Measurements from ENCODE around the gene HTR4. TPM values are rescaled to one million over a fixed set of nuclear protein-coding genes. Genes with fewer than 3 reads are reported as not detected.

HTR4 gene
- total RNA-seq, 4 donors from 2014 or later = not detected

DNA sequence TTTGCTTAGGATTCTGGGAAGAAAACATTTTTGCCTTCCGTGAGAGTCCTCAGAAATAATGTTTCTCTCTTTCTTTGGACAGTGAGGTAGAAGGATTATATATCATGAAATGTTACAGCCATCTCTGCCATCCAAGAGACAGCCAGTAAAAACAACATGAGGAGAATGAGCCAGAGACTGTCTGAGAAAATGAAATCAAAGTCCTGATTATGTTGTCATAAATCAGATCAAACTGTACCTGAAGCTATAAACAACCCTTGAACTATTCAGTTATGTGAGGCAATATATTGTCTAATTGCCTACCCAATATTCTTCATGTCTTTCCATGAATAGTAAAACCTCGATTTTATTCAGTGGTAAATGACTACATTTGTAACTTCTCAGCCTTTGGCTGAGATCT lies 9.2 kb upstream of the HTR4 start:
- TF ChIP-seq CTCF (IDR thresholded peaks at IDR 0.05) = no peak
- ATAC-seq (ENCODE audit: low FRiP score) (no peak), DNase-seq (ENCODE audit: low spot score) (no peak)

- DNase-seq (ENCODE audit: low spot score) = no peak
- no peak for ATAC-seq (ENCODE audit: low FRiP score)
- TF ChIP-seq CTCF (IDR thresholded peaks at IDR 0.05) = no peak
Measured at GRCh38 chr5:148660346-148660660, 6.0 kb upstream of the HTR4 start.

GRCh38 chr5:148659641-148660345 lies 5.5 kb upstream of the HTR4 start:
- DNase-seq (ENCODE audit: low spot score) (no peak), ATAC-seq (ENCODE audit: low FRiP score) (no peak)
- no peak for TF ChIP-seq CTCF (IDR thresholded peaks at IDR 0.05)

- no peak for ATAC-seq (ENCODE audit: low FRiP score)
- no peak for DNase-seq (ENCODE audit: low spot score)
- no peak for TF ChIP-seq CTCF (IDR thresholded peaks at IDR 0.05)
Measured at GRCh38 chr5:148653291-148653835, 964 bp downstream of the HTR4 start.

- no peak for TF ChIP-seq CTCF (IDR thresholded peaks at IDR 0.05)
- ATAC-seq (ENCODE audit: low FRiP score) = no peak
- no peak for DNase-seq (ENCODE audit: low spot score)
Measured at GRCh38 chr5:148651528-148651927, 2.8 kb downstream of the HTR4 start.

DNA sequence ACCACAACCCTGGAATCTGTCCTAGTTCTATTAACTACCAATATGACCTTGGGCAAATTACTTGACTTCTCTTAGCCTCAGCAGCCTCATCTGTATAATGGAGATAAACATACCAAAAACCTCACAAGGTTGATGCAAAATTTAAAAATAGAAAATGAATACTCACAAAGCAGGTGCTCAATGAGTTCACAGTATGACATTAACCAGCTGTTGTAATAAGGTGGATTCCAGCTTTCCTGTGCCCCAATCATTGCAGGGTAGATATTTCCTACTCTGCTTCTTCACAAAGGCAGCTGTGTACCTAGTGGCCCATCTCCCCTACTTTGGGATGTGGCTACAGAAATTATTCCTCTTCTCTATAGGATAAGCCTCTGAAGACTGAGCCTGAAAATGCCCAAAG lies 8.8 kb downstream of the HTR4 start:
- ATAC-seq (ENCODE audit: low FRiP score) (no peak), DNase-seq (ENCODE audit: low spot score) (no peak)
- no peak for TF ChIP-seq CTCF (IDR thresholded peaks at IDR 0.05)

GRCh38 chr5:148641735-148642134 lies 12.6 kb downstream of the HTR4 start:
- ATAC-seq (ENCODE audit: low FRiP score) = no peak
- DNase-seq (ENCODE audit: low spot score) = no peak
- no peak for TF ChIP-seq CTCF (IDR thresholded peaks at IDR 0.05)

Measured in omental fat pad (tissue), 4 donors.